Ovary (tissue), 9 donors: ENCODE results near the gene THADA. TPM values are rescaled to one million over a fixed set of nuclear protein-coding genes. Genes with fewer than 3 reads are reported as not detected.

Experiments
- DNase-seq, 5 donors: peaks; one replicate each; pipeline ENCODE4 v3.0.0-alpha.2; 2019 to 2020
- H3K27ac ChIP-seq, 2 donors: fragments of 200-600 bp; one replicate each; pipeline versions ENCODE4 v1.5.1 to v1.8.0; 2019 to 2022
- H3K27me3 ChIP-seq: fragments of 200-600 bp; one replicate; pipeline ENCODE4 v1.8.0; 2022
- H3K36me3 ChIP-seq: fragments of 200-600 bp; sonication (generic); one replicate; pipeline ENCODE4 v1.5.1; 2019
- H3K4me1 ChIP-seq: one replicate; pipeline ENCODE4 v1.8.1; 2013; ENCODE audit warnings: mild to moderate bottlenecking, moderate library complexity; ENCODE audit not compliant: insufficient read depth
- H3K4me3 ChIP-seq: fragments of 200-600 bp; sonication (generic); one replicate; pipeline ENCODE4 v1.5.1; 2017
- H3K9me3 ChIP-seq, 2 donors: fragments of 200-600 bp in 1 of 2; sonication (generic) in 1 of 2; one replicate each; pipeline versions ENCODE4 v1.5.1 to v1.8.1; 2013 to 2019; ENCODE audit warnings: mild to moderate bottlenecking in 1 of 2, moderate library complexity in 1 of 2
- EP300 ChIP-seq: sonication (generic); formaldehyde crosslinking; IDR thresholded peaks from one replicate; pipeline ENCODE4 v1.6.1; 2017; ENCODE audit warnings: antibody characterized with exemption
- POLR2A ChIP-seq: fragments of 450-650 bp; IDR thresholded peaks from one replicate; pipeline ENCODE4 v1.6.1; 2017; ENCODE audit warnings: antibody characterized with exemption, mild to moderate bottlenecking, moderate library complexity
- WGBS, 3 donors: extraction: QIAGEN DNeasy Blood & Tissue Kit in 1 of 3; methylation state at CpG; one replicate each; pipeline versions ENCODE4 v1.1.5 to v1.1.7; 2013 to 2017; 5-methylcytosine and 5-hydroxymethylcytosine counted together
- intact Hi-C, 4 donors: fragments of 100-400 bp; cut with DNase I; formaldehyde crosslinking; loops; one replicate each; pipeline versions ENCODE4 v1.11.0 to v1.15.1; 2022 to 2023
- polyA plus RNA-seq, 2 donors: library from polyadenylated mRNA; stranded (reverse); fragments of 200-250 nt in 1 of 2; fragments of 350-450 nt in 1 of 2; fragmentation: Illumina TruSeq in 1 of 2; extraction: RNeasy Lipid Tissue Mini Kit (QIAGEN cat#74804) in 1 of 2; gene quantifications; one replicate each; pipeline ENCODE4 v1.2.3, GENCODE V29; 2013 to 2014
- total RNA-seq, 7 donors: library from RNA; depleted of rRNA in 2 of 7; stranded (reverse); fragments of >200 nt in 2 of 7; fragmentation: NEBNext Ultra II Directional in 3 of 7; extraction: Animal tissue kit (Norgen Biotek cat#: 25700) in 3 of 7; gene quantifications; one replicate each; pipeline versions ENCODE4 v1.1.0 to v1.2.4, GENCODE V29; 2016 to 2023
- TF ChIP-seq, protein P1 (sequence below), 3 donors: fragments of 450-650 bp in 2 of 3; fragments of 200-600 bp in 1 of 3; IDR thresholded peaks; one replicate each; pipeline versions ENCODE4 v1.5.1 to v1.8.0; 2016 to 2022; ENCODE audit warnings: antibody characterized with exemption in 3 of 3, mild to moderate bottlenecking in 1 of 3
- donor health status: DM: no; HTN: no; CAD: no; lungs with moderate emphysema.
- donor health status: DM: no; HTN: no; CAD: no.
- donor health status: Bipolar disorder and iron deficiency.
- donor health status: DM: yes; HTN: yes; CAD: no.
- donor health status: DM: no; HTN: no; CAD: no.
- donor health status: DM: yes; HTN: yes; CAD: no.

Gene THADA
- total and polyA plus RNA-seq, 9 donors = 14.0 to 46.8 (median 28.6) TPM

DNA sequence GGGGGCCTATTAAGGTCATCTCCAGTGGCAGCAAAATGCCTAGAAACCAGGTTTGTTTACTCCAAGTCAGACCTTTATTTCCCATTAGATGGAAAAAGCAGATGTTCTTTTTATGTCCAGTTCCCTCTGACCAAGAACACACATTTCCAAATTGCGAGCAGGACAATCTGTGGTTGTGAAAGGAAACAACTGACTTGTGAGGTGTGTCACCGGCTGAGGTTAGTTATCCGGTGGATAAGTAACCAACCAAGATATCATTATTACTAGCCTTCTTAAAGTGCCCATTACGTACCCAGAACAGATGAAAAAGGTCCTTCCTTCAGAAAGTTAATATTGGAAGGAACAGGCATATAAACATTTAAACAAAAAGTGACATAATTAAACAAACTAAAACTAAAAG is 112.9 kb downstream of the THADA start:
- WGBS, 3 donors = 51 to 53% (median 51%) methylated on average over 4 of the region's 4 CpGs
- TF ChIP-seq, protein P1, sequence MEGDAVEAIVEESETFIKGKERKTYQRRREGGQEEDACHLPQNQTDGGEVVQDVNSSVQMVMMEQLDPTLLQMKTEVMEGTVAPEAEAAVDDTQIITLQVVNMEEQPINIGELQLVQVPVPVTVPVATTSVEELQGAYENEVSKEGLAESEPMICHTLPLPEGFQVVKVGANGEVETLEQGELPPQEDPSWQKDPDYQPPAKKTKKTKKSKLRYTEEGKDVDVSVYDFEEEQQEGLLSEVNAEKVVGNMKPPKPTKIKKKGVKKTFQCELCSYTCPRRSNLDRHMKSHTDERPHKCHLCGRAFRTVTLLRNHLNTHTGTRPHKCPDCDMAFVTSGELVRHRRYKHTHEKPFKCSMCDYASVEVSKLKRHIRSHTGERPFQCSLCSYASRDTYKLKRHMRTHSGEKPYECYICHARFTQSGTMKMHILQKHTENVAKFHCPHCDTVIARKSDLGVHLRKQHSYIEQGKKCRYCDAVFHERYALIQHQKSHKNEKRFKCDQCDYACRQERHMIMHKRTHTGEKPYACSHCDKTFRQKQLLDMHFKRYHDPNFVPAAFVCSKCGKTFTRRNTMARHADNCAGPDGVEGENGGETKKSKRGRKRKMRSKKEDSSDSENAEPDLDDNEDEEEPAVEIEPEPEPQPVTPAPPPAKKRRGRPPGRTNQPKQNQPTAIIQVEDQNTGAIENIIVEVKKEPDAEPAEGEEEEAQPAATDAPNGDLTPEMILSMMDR (IDR thresholded peaks at IDR 0.05) = no peak
- TF ChIP-seq EP300 = no peak
- TF ChIP-seq POLR2A = no peak
- intact Hi-C loops = loop anchor here (5.0 to 10.0 kb wide), 9 partner anchors 52 to 656 kb away; partner anchors contain the start of gene ZFP36L2 (in 2 of the 4)
- no peak for DNase-seq
- Histone ChIP-seq H3K27me3 (no peaks in the 10 kb centered on the region), H3K4me3 (no peak overlapping the region), H3K36me3 (no peaks in the 10 kb centered on the region), H3K9me3 (no peaks in the 10 kb centered on the region), H3K4me1 (peaks cover 4% of the 10 kb centered on the region), H3K27ac (peak overlapping the region in 1 of 2 donors; percentile 49)

DNA sequence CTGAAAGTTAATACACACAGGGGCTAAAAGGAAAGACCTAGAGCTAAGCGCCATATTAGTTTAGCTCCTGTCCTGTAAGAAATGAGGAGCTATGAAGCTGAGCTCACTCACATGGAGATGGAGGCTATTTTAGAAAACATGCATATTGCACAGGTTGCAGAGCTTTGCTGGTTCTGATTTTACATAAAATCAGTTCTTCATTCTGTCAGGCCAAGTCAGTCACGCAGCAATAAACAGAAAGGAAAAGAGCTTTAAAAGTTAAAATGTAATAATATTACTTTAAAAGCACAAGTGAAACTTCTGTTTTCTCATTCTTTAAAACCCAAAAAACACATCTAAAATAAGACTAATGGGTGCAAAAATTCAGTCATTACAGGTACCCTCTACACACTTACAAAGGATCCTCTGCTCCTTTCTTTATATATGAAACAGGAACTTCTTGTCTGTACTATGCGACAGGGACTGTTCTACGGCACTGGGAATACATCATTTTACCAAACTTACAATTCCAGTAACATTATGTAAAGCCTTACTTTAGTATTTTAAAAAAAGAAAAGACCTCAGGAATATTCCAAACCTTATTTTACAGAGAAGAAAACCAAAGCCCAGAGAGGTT is 113.8 kb downstream of the THADA start:
- Histone ChIP-seq H3K4me1 (peaks cover 4% of the 10 kb centered on the region), H3K27me3 (no peaks in the 10 kb centered on the region), H3K9me3 (no peaks in the 10 kb centered on the region), H3K4me3 (no peak overlapping the region), H3K27ac (peak overlapping the region in 1 of 2 donors; percentile 49), H3K36me3 (no peaks in the 10 kb centered on the region)
- no peak for DNase-seq
- WGBS, 3 donors = 96 to 97% (median 97%) methylated on average over 4 of the region's 4 CpGs
- no peak for TF ChIP-seq EP300
- TF ChIP-seq, protein P1 (IDR thresholded peaks at IDR 0.05) = no peak
- TF ChIP-seq POLR2A = no peak
- intact Hi-C loops = loop anchor here (5.0 to 10.0 kb wide), 9 partner anchors 53 to 655 kb away; partner anchors contain the start of gene ZFP36L2 (in 2 of the 4)

DNA sequence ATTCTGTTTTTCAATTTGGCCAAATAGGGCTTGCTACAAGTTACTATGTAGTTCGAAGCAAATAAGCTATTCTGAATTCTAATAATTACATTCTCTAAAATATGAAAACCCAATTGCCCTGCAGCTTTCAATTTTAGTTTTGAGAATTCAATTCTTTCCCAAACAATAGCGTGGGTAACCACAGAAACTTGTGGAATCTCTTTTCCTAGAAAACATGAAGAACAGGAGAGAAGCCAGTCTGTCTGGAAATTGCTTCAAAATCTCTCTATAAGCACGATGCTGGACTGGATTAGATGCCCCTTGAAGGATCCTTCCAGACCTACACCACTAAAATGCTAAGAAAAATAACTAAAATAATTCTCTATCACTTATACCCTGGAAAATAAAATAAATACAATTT is 115.0 kb downstream of the THADA start:
- WGBS, 3 donors = 62 to 80% (median 69%) methylated on average over 3 of the region's 3 CpGs
- H3K4me1 ChIP-seq = peaks cover 2% of the 10 kb centered on the region
- no peak overlapping the region for H3K27ac ChIP-seq
- H3K36me3 ChIP-seq = no peaks in the 10 kb centered on the region
- intact Hi-C loops = loop anchor here (5.0 to 10.0 kb wide), 9 partner anchors 54 to 654 kb away; partner anchors contain the start of gene ZFP36L2 (in 2 of the 4)
- H3K9me3 ChIP-seq = no peaks in the 10 kb centered on the region
- no peak for DNase-seq
- H3K27me3 ChIP-seq = no peaks in the 10 kb centered on the region
- no peak overlapping the region for H3K4me3 ChIP-seq
- no peak for TF ChIP-seq EP300
- TF ChIP-seq, protein P1 (IDR thresholded peaks at IDR 0.05) = no peak
- TF ChIP-seq POLR2A = no peak

DNA sequence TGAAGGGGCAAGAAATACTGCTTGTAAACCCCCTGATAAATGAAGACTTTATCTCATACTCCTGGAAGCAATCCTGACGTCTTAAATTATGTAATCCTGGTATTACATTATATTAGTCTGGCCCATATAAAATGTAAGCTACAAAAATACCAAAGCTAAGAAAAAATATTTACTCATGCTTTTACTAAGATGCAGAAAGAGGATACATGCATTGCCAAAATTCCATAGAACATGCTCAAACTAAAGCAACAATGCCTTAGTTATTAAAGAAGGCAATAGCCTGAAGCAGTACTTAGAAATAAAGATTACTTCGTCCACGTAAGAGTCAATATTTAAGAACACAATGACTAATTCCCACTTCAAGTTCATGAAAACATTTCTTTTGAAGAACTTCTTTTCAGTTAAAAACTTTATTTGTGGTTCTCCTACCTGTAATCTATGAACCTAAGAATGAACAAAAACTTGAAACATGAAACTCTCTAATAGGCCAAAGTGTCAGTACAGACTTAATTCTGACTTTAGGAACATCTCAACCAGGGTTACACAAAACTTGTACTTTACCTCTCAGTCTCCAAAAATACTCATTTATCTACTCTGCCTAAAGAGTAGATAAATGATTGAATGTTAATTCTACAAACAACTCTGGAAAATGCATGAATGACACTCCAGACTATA is 117.3 kb downstream of the THADA start:
- 26 to 43% (median 32%) methylated on average over 3 of the region's 3 CpGs for WGBS, 3 donors
- peak overlapping the region in 1 of 2 donors; percentile 27 for H3K27ac ChIP-seq
- intact Hi-C loops = no loop called here

More for the DNA sequence above, 117.3 kb downstream of the THADA start:
- H3K9me3 ChIP-seq = no peaks in the 10 kb centered on the region
- H3K4me1 ChIP-seq = peaks cover 5% of the 10 kb centered on the region
- no peaks in the 10 kb centered on the region for H3K27me3 ChIP-seq
- TF ChIP-seq POLR2A (no peak), EP300 (no peak)
- TF ChIP-seq, protein P1 (IDR thresholded peaks at IDR 0.05) = no peak
- DNase-seq = no peak
- H3K36me3 ChIP-seq = no peaks in the 10 kb centered on the region
- no peak overlapping the region for H3K4me3 ChIP-seq
